ENCODE measurements around the gene GRM3.
"Not testable (repeated sequence)": the region's sequence is repeated elsewhere in the genome, so short reads cannot be mapped to it uniquely, and the experiment has no call there.

The GRM3 gene

DNA sequence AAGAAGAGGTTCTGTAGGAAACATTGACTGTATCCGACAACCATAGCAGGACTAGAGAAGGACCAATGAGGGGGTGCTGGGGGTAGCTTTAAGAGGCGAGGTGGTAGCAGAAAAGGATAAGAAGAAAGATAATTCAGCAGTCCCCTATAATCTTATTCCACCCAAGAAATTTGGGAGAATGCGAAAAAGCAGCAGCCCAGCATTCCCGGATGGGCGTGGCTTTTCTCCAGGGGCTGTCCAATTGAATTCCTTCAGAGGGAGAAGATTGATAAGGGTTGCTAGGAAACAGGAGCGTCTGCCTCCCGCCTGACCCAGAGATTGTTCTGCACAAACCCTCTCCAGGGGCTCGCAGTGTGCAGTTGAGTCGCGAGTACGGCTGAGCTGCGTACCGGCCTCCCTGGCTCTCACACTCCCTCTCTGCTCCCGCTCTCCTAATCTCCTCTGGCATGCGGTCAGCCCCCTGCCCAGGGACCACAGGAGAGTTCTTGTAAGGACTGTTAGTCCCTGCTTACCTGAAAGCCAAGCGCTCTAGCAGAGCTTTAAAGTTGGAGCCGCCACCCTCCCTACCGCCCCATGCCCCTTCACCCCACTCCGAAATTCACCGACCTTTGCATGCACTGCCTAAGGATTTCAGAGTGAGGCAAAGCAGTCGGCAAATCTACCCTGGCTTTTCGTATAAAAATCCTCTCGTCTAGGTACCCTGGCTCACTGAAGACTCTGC lies at the start of gene GRM3:
Gene GRM3 (plus strand): TSS at position 349 of the 721 bp plus-strand sequence. CDS start 121,237 bp downstream, outside the sequence.
- DNase-seq (ENCODE audit: low read depth in 2 of 2), result no peak

DNA sequence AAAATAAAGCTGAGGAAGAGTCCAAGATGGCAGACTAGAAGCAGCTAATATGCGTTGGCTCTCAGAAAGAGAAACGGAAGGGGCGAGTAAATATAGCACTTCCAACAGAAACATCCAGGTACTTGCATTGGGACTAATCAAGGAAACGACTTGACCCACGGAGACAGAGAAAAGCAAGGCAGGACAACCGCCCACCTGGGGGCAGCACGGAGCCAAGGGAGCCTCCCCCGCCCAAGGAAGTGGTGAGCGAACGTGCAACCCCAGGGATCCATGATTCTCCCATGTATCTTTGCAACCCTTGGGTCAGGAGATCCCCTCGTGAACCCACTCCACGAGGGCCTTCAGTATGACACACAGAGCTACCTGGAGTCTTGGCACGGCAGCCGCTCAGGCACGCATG lies 45.4 kb upstream of the GRM3 start:
- DNase-seq (ENCODE audit: low read depth in 2 of 2), result no peak

DNA sequence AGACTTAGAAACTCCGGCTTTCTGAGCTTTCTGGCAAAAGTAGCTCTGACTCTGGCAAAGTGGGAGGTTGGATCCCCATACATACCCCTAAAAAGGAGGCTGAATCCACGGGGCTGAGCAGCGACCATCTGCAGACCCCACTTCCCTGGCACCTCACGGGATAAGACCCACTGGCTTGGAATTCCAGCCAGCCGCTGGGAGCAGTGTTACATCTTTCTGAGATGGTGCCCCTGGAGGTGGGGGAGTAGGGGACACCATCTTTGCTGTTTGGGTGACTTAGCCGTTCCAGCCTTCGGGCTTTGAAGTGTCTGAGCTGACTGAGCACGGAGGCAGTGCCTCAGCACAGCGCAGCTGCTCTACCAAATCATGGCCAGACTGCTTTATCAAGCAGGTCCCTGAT lies 45.0 kb upstream of the GRM3 start:
- no peak for DNase-seq (ENCODE audit: low read depth in 2 of 2)

DNA sequence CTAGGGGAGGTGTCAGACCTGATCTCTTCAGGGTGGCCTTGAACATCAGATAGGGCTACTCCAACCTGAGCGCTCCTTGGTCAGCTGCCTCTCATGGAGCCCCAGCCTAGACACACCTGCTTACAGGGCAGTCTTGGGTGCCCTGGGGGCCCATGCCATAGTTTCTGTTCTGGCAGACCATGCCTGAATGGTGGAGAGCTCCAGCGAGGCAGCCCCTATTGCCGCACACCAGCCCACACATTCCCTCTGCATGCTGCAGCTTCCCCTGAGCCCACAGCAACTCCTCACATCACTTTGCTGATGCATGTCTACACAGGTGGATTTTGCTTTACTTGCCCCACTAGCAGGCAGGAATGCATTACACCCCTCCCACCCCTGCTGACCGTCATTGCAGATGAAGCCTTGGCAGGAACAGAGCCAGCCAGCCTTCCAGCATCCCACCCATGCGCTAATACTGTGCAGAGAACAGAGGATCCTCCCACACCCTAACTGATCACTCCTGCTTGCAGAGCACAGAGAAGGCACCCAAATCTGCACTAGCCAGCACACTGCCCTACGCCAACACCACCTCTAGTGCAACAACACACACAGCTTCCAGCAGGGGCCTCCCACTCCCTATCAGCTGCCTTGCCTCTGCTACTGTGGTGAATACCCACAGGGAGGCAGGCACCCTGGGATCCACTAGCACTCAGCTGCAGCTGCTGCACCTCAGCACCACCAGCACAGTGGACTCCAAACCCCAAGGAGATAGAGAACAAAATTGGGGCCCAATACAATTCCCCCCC lies 43.0 kb upstream of the GRM3 start:
- DNase-seq (ENCODE audit: low read depth in 2 of 2), result no peak

DNA sequence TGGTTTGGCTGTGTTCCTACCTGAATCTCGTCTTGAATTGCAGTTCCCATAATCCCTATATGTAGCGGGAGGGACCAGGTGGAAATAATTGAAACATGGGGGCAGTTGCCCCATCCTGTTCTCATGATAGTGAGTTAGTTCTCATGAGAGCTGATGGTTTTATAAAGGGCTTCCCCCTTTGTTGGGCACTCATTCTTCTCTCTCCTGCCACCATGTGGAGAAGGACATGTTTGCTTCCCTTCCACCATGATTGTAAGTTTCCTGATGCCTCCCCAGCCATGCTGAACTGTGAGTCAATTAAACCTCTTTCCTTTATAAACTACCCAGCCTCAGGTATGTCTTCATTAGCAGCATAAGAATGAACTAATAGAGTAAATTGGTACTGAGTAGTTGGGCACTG lies 28.0 kb upstream of the GRM3 start:
- DNase-seq (ENCODE audit: low read depth in 2 of 2), result not testable (repeated sequence)

DNA sequence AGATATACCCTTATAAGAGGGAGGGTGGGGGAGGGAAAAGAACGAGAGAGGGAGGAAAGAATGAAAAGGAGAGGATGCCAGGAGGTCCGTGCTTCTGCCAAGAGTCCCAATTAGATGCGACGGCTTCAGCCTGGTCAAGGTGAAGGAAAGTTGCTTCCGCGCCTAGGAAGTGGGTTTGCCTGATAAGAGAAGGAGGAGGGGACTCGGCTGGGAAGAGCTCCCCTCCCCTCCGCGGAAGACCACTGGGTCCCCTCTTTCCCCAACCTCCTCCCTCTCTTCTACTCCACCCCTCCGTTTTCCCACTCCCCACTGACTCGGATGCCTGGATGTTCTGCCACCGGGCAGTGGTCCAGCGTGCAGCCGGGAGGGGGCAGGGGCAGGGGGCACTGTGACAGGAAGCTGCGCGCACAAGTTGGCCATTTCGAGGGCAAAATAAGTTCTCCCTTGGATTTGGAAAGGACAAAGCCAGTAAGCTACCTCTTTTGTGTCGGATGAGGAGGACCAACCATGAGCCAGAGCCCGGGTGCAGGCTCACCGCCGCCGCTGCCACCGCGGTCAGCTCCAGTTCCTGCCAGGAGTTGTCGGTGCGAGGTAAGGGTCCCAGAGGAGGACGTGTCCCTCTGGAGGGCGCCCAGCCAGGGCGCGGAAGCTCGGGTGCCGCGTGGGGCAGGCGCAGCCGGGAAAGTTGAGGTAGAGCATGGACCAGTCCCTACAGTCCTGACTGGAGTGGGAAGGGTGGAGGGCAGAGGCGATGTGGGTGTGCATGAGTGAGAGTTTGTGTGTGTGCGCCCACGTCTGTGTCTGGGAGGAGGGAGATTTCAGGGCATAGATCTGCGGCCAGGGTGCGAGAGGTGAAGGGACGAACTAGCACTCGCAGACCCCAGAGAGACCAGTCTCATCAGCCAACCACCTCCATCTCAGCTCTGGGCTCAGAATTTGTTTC lies 844 bp downstream of the GRM3 start:
- no peak for DNase-seq (ENCODE audit: low read depth in 2 of 2)

DNA sequence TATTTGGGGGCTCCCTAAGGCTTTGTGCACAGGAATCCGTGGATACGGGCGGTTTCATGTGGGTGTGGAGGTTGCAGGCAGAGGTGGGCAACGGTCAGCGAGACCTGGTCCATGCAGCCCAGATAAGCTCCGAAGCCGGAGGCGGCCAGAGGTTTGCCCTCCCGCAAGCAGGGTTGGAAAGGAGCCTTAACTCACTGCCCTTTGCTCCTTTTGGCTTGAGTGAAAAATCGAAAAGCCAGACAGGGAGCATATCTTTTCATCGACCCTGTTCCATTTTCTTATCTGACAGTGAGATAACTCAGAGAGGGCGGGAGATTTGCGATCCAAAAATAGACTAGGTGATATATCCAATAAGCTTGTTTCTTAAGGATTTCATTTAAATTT lies 1.5 kb downstream of the GRM3 start:
- no peak for DNase-seq (ENCODE audit: low read depth in 2 of 2)

DNA sequence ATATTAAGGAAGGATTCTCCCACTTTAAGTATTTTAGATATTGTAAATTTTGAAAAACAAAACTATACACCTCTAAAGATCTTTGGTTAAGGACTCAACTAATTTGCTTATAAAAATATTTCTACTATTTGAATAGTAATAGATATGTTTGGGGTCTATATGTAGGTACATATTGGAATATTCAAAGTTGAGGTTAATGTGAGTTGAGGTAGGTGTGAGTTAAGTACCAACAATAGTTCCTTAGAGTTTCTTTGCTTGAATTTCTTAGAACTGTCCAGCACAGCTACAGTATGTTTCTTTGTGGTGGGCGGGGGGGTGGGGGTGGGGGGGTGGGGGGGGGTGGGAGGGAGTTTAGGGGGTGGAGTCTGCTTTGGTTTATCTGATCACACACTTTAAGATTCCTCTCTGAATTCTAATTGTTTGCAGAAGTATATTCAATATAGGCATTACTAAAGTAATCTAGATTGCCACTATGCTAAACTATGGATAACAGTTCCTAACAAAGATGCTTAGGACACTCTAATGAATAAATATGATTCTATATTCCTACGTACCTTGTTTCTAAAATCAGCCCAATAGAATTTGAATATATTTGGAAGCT lies 2.1 kb downstream of the GRM3 start:
- DNase-seq (ENCODE audit: low read depth in 2 of 2), result no peak

DNA sequence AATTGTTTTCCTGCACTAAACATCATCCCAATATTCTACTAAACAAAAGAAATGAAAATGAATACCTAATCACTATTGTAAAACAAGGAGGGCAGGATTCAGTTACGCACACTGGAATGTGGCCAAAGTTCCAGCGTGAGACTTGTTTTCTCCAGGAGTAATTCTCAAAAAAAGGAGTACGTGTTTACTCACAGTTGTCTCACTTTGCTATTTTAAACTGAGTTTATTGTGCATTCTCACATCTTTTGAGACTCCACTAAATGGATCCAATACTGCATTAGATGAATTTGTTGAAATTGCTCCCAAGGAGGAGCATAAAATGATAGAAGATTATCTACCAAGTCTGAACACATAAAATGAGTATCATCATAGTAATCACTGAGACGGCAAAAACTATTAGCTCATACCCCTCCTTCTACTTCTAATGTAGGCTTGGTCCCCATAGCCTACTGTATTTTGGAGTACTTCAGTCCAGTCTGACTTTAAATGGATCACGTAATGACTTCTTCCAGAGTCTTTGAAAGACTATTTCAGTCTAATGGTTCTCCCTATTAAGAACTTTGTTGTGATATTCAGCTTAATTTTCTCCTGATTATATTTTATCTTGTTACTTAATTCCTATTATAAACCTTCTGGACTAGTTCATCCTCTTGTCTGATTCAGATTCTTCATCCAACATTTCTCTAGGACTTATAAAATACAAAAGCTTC lies 3.8 kb downstream of the GRM3 start:
- DNase-seq (ENCODE audit: low read depth in 2 of 2), result no peak

DNA sequence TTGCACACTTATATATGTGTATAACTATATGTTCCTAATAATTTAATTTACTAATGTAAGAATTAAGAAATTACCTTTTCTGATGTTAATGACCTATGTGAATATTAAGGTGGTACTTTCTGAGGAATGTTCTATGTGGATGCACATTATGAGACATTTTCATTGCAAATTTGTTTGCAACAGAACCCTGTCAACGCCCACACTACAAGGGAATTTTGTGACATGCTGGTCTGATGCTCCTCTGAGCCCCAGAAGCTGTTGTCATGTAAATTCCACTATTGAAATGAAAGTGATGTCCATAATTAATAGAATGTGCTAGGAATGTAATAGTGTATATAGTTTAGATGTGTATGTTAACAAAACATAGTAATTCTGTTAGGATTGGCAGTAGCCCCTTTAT lies 4.5 kb downstream of the GRM3 start:
- DNase-seq (ENCODE audit: low read depth in 2 of 2), result no peak

DNA sequence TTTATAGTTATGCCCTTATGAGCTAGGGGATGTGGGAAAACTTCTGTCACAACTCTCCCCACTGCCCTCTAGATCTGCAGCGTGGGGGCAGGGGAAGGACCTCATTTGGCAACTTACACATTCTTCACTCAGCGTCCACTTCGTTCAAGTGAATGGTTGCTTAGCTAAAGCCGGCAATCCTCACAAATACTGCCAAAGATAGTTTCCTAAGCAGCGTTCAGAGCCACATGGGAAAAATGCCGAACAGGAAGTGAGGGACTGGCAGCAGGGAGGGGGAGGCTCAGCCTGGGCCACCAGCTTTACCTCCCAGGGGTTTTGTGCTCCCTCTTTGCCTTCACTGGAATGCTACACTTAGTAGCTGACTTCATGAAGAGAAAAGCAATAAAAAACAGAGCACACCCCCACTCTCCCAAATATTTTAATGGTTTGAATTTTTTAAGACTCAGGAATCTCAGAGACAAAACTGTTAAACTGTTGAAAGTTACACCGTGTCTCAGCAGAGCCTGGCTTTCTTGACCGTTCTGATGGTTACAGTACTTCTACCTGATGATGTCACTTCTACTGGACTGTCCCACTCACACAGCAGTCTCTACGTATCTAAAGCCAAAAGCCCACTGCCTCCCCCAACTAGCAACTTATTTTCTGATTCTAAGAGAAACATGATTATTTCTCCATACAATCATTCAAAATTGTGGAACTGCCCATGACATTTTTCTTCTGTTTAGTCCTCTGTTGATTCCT lies 10.4 kb downstream of the GRM3 start:
- DNase-seq (ENCODE audit: low read depth in 2 of 2), result no peak

DNA sequence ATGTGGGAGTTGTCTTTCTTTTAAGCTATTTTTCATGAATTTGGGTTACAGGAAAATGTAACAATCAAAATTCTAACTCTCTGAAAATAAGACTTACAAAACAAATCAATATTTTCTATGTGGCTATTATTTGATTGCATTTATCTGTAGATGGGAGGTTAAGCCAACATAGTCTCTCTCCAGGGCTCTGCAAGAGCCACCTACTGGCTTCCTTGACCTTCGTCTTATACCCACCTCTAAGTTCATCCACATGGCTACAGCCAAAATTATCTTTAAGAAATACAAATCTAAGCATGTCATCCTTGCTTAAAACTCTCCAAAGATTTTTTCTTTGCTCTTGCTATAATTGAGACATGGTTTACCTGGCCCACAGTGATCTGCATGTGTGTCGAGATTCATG lies 14.2 kb downstream of the GRM3 start:
- DNase-seq (ENCODE audit: low read depth in 2 of 2), result no peak

DNA sequence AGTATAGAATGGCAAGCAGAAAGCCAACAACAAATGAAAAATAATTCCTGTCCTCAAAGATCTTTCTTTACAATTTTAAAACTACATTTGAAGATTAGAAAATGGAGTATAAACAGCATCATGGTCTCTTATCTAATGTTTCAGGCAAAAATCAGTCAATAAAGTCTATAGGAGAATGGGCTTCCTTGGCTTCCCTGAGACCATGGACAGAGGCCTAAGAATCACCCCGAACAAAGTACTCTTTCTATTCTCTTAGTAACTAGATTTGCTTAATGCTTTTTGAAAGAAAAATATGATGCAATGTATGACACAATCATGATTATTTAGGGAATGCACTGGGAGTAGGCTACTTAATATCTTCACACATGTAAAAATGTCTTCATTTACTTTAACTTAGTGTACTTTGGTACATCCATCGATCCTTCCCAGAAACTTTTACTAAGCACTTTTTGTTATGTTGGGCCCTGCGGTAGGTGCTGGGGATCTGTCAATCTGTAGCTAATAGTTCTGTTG lies 17.3 kb downstream of the GRM3 start:
- DNase-seq (ENCODE audit: low read depth in 2 of 2), result no peak

DNA sequence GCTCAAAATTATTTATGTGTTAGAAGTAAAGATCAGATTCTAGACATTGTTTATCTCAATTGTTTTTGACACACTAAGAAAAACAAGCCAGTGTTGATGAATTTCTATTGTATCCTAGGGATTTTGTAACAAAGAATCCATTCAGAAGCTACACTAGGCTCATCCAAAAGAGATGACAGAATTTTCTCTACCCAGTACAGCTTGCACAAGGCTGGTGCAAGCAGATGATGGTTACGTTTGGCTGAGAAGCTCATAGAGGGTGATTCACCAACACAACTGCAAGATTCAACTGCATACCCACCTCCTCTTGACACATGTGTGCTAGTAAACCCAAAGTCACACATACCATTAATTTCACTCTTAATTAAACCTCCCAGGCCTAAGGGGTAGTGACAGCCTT lies 20.8 kb downstream of the GRM3 start:
- no peak for DNase-seq (ENCODE audit: low read depth in 2 of 2)

DNA sequence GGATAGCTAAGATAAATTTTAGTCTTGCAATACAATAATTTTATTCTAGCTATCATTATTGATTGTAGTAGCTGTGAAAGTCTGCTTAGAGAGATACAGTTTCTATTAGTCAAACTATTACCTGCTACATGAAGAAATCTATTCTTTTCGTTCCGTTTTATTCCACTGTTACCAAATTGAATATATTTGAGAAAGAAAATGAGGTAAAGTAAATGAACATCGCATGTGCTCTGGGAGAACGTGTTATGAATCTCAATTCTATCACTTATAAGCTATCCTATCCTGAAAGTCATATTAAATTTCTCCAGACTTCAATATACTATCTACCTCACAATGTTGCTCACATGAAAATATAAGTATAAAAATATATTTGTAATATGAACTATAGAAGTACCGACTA lies 21.3 kb downstream of the GRM3 start:
- no peak for DNase-seq (ENCODE audit: low read depth in 2 of 2)

DNA sequence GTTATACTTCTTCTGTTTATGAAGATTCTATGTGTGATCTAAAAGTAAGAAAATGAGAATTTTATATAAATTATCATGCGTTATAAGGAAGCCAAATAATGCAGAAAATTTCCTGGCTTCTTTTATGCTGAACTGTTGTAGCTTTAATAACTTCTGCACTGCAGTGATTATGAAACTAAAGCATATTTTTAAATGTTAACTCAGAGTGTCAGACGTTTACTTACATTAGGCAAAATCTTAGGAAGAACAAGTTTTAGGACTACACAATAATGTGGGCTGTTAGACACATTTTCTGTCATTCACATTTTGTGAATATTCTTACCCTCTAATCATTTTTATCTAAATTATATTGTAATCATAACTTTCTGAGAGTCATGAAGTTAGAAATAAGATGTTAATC lies 22.0 kb downstream of the GRM3 start:
- no peak for DNase-seq (ENCODE audit: low read depth in 2 of 2)

DNA sequence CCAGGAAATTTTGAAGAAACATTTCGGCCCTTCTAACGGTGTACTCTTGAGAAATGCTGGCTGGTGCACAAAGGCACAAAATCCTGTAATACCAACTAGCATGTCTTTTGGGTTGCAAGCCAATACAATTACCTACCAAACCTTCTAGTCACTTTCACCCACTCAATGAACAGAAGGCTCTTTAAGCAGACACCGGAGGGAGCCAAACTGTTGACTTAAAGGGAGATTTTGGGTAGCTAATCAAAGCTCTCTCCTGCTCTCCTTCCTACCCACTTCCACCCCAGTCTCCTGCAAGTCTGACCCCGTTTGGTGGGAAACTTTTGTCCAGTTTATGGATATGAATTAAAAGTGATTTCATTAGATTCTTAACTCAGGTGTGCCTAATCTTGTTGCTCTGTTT lies 24.0 kb downstream of the GRM3 start:
- no peak for DNase-seq (ENCODE audit: low read depth in 2 of 2)

DNA sequence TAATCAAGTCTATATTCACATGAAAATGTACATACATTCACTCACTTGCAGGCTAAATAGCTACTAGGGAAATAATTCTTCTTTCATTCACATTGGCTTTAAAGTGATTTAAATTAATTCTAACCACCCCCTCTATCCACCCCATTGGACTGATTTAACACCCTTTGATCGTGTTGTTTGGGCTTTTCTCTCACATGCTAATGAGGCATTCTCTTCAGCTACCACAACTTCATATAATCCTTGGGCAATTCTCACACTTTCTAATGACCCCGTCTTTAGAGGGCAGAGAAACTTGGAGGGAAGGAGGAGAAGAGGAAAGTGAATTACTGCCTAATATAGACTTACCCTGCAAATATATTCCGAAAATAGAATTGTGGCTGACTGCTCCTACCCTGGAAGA lies 24.6 kb downstream of the GRM3 start:
- DNase-seq (ENCODE audit: low read depth in 2 of 2), result no peak

DNA sequence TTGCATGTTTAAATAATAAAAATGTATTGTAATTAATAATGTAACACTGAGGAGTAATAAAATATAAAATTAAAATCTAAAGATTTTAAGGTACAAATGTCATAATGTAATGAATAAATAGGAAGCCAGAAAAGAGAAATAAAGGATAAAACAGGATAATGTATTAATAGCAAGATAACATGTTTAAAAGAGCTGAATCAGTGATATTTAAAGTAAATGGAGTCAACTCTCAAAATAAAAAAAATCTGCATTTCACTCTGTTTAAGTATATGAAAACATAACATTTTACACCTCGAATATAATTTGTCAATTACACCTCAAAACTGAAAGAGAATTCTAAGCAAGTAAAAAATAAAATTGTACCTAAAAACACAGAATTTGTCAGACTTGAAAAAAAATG lies 44.1 kb downstream of the GRM3 start:
- no peak for DNase-seq (ENCODE audit: low read depth in 2 of 2)

DNA sequence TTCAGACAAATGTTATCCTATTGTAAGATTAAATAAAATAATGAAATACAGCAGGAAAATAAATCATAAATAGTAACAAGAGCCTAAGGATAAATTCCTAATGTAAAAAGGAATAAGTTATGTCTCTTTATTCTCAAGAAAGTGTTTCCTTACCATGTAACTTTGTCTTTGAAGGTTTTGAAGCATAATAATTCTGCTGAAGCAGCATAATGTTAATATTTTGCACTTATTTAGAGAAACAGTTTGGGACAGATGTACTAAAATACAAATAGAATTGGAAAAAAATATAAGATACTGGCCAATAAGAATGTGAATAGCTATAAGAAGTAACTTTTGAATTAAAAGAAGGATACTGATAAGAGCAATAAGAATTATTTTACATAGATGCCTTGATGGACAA lies 45.7 kb downstream of the GRM3 start:
- DNase-seq (ENCODE audit: low read depth in 2 of 2), result no peak

Measured in stimulated activated CD8-positive, alpha-beta memory T cell treated with anti-CD3 and anti-CD28 coated beads, Interleukin-7, amount 100 ng/mL, for 4 hours (primary cell).